ENCODE measurements around the gene LRRFIP1.
A peak's percentile ranks its signal among the peaks of the same experiment; 100 is the strongest.

The LRRFIP1 gene

DNA sequence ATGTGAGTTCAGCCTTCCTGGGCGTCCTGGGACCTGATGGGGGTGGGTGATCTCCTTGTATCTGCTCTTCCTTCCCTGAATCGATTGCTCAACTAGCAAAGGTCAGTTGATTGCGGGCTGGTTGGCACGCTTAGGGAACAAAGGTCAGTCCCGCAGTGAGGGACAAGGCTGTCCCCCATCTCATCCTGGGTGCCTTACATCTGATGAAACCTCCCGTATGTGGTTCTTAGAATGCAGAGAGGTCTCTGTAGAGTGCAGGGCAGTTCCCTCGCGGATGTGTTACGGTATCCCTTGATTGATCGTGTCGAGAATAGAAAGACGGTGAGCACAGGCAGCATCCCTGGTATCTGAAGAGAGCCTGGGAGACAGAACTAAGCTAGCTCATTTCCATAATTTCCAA is 114.8 kb downstream of the LRRFIP1 start:
- Histone ChIP-seq H3K9ac (ENCODE audit: low read length) (no peak overlapping the region), H3K36me3 (replicated peaks; ENCODE audit: insufficient read depth, low read length) (no peaks in the 10 kb centered on the region), H4K20me1 (ENCODE audit: insufficient read depth, low read length) (no peaks in the 10 kb centered on the region; the same call in 1 of the 2 replicates), H3K4me3 (ENCODE audit: low read length) (no peak overlapping the region), H3K4me2 (ENCODE audit: low read depth, low read length) (no peak overlapping the region), H3K4me1 (ENCODE audit: low read length) (no peaks in the 10 kb centered on the region), H3K27me3 (replicated peaks; ENCODE audit: insufficient read depth, low read length) (no peaks in the 10 kb centered on the region), H3K79me2 (ENCODE audit: low read length) (peaks cover 95% of the 10 kb centered on the region), H3F3A (ENCODE audit: insufficient read depth, low read length) (no peaks in the 10 kb centered on the region), H3K9me2 (replicated peaks; ENCODE audit: insufficient read depth, low read length) (no peaks in the 10 kb centered on the region), H2AFZ (ENCODE audit: low read length) (no peak overlapping the region), H3K27ac (ENCODE audit: low read length) (no peak overlapping the region), H3K9me3 (replicated peaks; ENCODE audit: insufficient read depth, low read length) (no peaks in the 10 kb centered on the region)
- DNase-seq, result no peak
- no peak for TF ChIP-seq EZH2 (optimal IDR thresholded peaks at IDR 0.05; ENCODE audit: low read depth, low read length)
- TF ChIP-seq, protein P1, sequence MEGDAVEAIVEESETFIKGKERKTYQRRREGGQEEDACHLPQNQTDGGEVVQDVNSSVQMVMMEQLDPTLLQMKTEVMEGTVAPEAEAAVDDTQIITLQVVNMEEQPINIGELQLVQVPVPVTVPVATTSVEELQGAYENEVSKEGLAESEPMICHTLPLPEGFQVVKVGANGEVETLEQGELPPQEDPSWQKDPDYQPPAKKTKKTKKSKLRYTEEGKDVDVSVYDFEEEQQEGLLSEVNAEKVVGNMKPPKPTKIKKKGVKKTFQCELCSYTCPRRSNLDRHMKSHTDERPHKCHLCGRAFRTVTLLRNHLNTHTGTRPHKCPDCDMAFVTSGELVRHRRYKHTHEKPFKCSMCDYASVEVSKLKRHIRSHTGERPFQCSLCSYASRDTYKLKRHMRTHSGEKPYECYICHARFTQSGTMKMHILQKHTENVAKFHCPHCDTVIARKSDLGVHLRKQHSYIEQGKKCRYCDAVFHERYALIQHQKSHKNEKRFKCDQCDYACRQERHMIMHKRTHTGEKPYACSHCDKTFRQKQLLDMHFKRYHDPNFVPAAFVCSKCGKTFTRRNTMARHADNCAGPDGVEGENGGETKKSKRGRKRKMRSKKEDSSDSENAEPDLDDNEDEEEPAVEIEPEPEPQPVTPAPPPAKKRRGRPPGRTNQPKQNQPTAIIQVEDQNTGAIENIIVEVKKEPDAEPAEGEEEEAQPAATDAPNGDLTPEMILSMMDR (IDR thresholded peaks at IDR 0.05; ENCODE audit: low read length), result no peak
- TF ChIP-seq EZH2phosphoT487 (IDR thresholded peaks at IDR 0.05; ENCODE audit: low read length), result no peak

DNA sequence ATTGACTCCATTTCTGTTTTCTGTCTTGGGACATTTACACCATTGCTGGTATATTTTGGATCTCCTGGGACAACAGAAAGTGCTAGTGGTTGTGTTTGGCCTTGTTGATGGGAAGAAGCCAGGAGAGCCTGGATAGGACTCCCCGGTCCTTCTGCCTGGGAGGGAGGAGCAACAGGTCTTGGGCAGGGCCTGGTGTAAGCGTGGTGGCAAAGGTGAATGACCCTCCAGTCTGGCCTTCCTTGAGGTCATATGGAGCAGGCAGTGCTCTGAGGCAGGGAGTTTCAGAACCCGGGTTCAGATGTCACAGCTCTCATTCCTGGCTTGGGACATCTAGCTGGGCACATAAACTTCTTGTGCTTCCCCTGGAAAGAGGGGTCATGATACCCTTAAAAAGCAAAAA is 115.2 kb downstream of the LRRFIP1 start:
- no peak for TF ChIP-seq EZH2phosphoT487 (IDR thresholded peaks at IDR 0.05; ENCODE audit: low read length)
- Histone ChIP-seq H4K20me1 (ENCODE audit: insufficient read depth, low read length) (no peaks in the 10 kb centered on the region; the same call in 1 of the 2 replicates), H3K36me3 (replicated peaks; ENCODE audit: insufficient read depth, low read length) (no peaks in the 10 kb centered on the region), H3K9ac (ENCODE audit: low read length) (no peak overlapping the region), H3K4me3 (ENCODE audit: low read length) (no peak overlapping the region), H3K4me2 (ENCODE audit: low read depth, low read length) (no peak overlapping the region), H3K9me2 (replicated peaks; ENCODE audit: insufficient read depth, low read length) (no peaks in the 10 kb centered on the region), H3K27ac (ENCODE audit: low read length) (no peak overlapping the region), H3K9me3 (replicated peaks; ENCODE audit: insufficient read depth, low read length) (no peaks in the 10 kb centered on the region), H3K4me1 (ENCODE audit: low read length) (no peaks in the 10 kb centered on the region), H3F3A (ENCODE audit: insufficient read depth, low read length) (no peaks in the 10 kb centered on the region), H3K79me2 (ENCODE audit: low read length) (peaks cover 95% of the 10 kb centered on the region), H2AFZ (ENCODE audit: low read length) (no peak overlapping the region), H3K27me3 (replicated peaks; ENCODE audit: insufficient read depth, low read length) (no peaks in the 10 kb centered on the region)
- DNase-seq, result no peak

DNA sequence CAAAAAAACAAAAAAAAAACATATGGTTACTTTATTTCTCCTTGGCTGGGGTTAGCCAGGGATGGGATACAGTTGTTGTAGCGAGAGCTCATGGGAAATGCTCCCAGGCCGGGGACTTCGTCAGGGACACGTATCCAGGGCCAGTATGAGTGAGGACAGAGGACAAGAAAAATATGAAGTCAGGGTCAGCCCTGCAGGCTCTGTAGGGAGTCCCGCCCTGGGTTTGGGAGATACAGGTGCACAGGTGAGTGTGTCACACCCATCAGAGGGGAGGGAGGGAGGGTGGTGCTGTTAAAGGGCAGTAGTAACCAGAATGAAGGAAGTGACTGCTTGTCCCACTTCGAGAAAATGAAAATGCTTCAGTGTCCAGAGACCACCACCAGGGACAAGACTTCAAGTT is 115.6 kb downstream of the LRRFIP1 start:
- TF ChIP-seq, protein P1 (IDR thresholded peaks at IDR 0.05; ENCODE audit: low read length), result no peak
- TF ChIP-seq EZH2 (optimal IDR thresholded peaks at IDR 0.05; ENCODE audit: low read depth, low read length) (no peak), EZH2phosphoT487 (IDR thresholded peaks at IDR 0.05; ENCODE audit: low read length) (no peak)
- Histone ChIP-seq H3K9me2 (replicated peaks; ENCODE audit: insufficient read depth, low read length) (no peaks in the 10 kb centered on the region), H3K79me2 (ENCODE audit: low read length) (peaks cover 95% of the 10 kb centered on the region), H3F3A (ENCODE audit: insufficient read depth, low read length) (no peaks in the 10 kb centered on the region), H3K36me3 (replicated peaks; ENCODE audit: insufficient read depth, low read length) (no peaks in the 10 kb centered on the region), H3K27me3 (replicated peaks; ENCODE audit: insufficient read depth, low read length) (no peaks in the 10 kb centered on the region), H3K4me3 (ENCODE audit: low read length) (no peak overlapping the region), H2AFZ (ENCODE audit: low read length) (no peak overlapping the region), H3K4me2 (ENCODE audit: low read depth, low read length) (no peak overlapping the region), H3K9ac (ENCODE audit: low read length) (no peak overlapping the region), H4K20me1 (ENCODE audit: insufficient read depth, low read length) (no peaks in the 10 kb centered on the region; the same call in 1 of the 2 replicates), H3K4me1 (ENCODE audit: low read length) (no peaks in the 10 kb centered on the region), H3K9me3 (replicated peaks; ENCODE audit: insufficient read depth, low read length) (no peaks in the 10 kb centered on the region), H3K27ac (ENCODE audit: low read length) (no peak overlapping the region)
- DNase-seq, result no peak

DNA sequence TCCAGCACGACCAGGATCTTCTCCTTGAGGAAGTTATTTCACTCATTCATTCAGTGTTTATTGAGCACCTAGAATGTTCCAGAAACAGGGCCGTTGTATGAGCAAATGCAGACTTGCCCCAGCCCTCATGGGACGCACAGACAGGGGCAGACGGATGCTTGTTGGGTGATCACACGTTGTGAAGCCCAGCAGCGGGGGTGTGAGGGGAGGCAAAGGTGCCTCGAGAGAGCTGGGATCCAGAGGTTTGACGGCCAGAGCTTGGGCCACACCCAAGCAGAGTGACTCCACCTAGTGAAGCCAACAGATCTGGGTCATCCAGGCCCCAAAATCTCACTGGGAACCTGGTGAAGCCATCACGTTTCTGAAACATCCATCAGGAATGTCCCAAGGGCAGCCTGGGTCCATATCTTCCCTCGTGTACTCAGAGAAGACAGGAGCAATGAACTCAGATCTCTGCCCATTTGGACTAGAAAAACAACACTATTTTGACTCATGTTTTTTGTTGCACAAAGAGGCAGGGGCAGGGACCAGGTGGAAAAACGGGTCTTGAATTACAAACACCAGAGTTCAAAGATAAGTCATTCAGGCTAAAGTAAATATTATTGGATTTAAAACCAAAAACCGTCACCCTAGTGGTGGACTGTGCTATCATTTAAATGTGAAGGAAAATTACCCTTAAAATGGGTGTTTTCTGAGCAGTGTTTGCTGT is 116.3 kb downstream of the LRRFIP1 start:
- Histone ChIP-seq H3K4me1 (ENCODE audit: low read length) (no peaks in the 10 kb centered on the region), H3K9ac (ENCODE audit: low read length) (no peak overlapping the region), H3K4me3 (ENCODE audit: low read length) (no peak overlapping the region), H3F3A (ENCODE audit: insufficient read depth, low read length) (no peaks in the 10 kb centered on the region), H2AFZ (ENCODE audit: low read length) (no peak overlapping the region), H3K9me2 (replicated peaks; ENCODE audit: insufficient read depth, low read length) (no peaks in the 10 kb centered on the region), H3K36me3 (replicated peaks; ENCODE audit: insufficient read depth, low read length) (no peaks in the 10 kb centered on the region), H3K9me3 (replicated peaks; ENCODE audit: insufficient read depth, low read length) (no peaks in the 10 kb centered on the region), H3K27me3 (replicated peaks; ENCODE audit: insufficient read depth, low read length) (no peaks in the 10 kb centered on the region), H3K79me2 (ENCODE audit: low read length) (peaks cover 94% of the 10 kb centered on the region), H3K27ac (ENCODE audit: low read length) (0 out of 2 replicates have a peak overlapping the region, but pooled peaks have one; percentile 18), H4K20me1 (ENCODE audit: insufficient read depth, low read length) (no peaks in the 10 kb centered on the region; the same call in 1 of the 2 replicates), H3K4me2 (ENCODE audit: low read depth, low read length) (no peak overlapping the region)
- no peak for DNase-seq
- TF ChIP-seq EZH2phosphoT487 (IDR thresholded peaks at IDR 0.05; ENCODE audit: low read length) (no peak), EZH2 (optimal IDR thresholded peaks at IDR 0.05; ENCODE audit: low read depth, low read length) (no peak)
- TF ChIP-seq, protein P1 (IDR thresholded peaks at IDR 0.05; ENCODE audit: low read length), result no peak

Data from MM.1S (cell line).